ENCODE measurements around the gene CDK5R2. TPM values are rescaled to one million over a fixed set of nuclear protein-coding genes. Genes with fewer than 3 reads are reported as not detected.

Gene CDK5R2
- total RNA-seq, 1 experiment from 2014 or later: 0.44 TPM

GRCh38 chr2:218995561-218995960 is 36.1 kb downstream of the CDK5R2 start:
- Histone ChIP-seq H4K20me1 (ENCODE audit: insufficient read depth) (no peaks in the 10 kb centered on the region), H3K9me3 (ENCODE audit: control insufficient read depth in 1 of 2, insufficient read depth in 1 of 2, low read depth in 1 of 2, low read length in 2 of 2) (no peaks in the 10 kb centered on the region), H3K4me1 (ENCODE audit: control insufficient read depth in 1 of 2, insufficient read depth in 2 of 2, low read length in 2 of 2) (peaks cover 0 to 23% of the 10 kb centered on the region in 2 experiments; a peak in 3 of 4 replicates), H3K9me2 (ENCODE audit: insufficient read depth) (no peaks in the 10 kb centered on the region), H3K4me2 (ENCODE audit: low read length) (peak overlapping the region; percentile 89), H3K27ac (ENCODE audit: low read depth, low read length) (no peak overlapping the region), H3K4me3 (replicated peaks in 1 of 2; ENCODE audit: low read depth in 1 of 2, low read length in 2 of 2) (peak overlapping the region in 1 of 2 experiments; percentile 57; a peak in 1 of 4 replicates), H3K9ac (ENCODE audit: low read length) (no peak overlapping the region), H3K36me3 (ENCODE audit: control insufficient read depth in 1 of 2, insufficient read depth in 2 of 2, low read length in 2 of 2) (no peaks in the 10 kb centered on the region), H3K79me2 (ENCODE audit: insufficient read depth, low read length) (no peaks in the 10 kb centered on the region), H3K27me3 (ENCODE audit: insufficient read depth, low read length) (no peaks in the 10 kb centered on the region), H2AFZ (ENCODE audit: low read depth, low read length, poor library complexity, severe bottlenecking) (peak overlapping the region; percentile 61)
- peak; percentile 26; the same call in 1 of the 2 replicates for ATAC-seq
- BruUV-seq (replicated peaks): no TSS peak
- ChIA-PET RAD21 (ENCODE audit: low non-redundant PET in 1 of 2, low total read pairs in 2 of 2, uncharacterized antibody in 2 of 2, unreplicated experiment in 2 of 2) (interaction anchor here in 1 of 2 experiments (1.0 kb wide), 1 partner anchor 159 kb away, joined by 3 read pairs; no protein-coding TSS in a partner anchor), CTCF (interaction anchor here (0.9 to 2.8 kb wide), 6 partner anchors 15 to 159 kb away, joined by 3 to 17 read pairs (median 6); no protein-coding TSS in a partner anchor), POLR2A (no interaction called here)
- intact Hi-C loops (cut with micrococcal nuclease): no loop called here
- no peak for DNase-seq (ENCODE audit: low read depth, low spot score)
- TF ChIP-seq MAX (IDR thresholded peaks at IDR 0.05): no peak
- TF ChIP-seq EGR1 (IDR thresholded peaks at IDR 0.05; ENCODE audit: low read depth): no peak
- TF ChIP-seq CTCF (IDR thresholded peaks at IDR 0.05 in 2 of 3, conservative IDR thresholded peaks at IDR 0.05 in 1 of 3; ENCODE audit: borderline replicate concordance in 1 of 3, insufficient read depth in 1 of 3, low read depth in 2 of 3, low read length in 2 of 3): no peak
- TF ChIP-seq, protein P1, sequence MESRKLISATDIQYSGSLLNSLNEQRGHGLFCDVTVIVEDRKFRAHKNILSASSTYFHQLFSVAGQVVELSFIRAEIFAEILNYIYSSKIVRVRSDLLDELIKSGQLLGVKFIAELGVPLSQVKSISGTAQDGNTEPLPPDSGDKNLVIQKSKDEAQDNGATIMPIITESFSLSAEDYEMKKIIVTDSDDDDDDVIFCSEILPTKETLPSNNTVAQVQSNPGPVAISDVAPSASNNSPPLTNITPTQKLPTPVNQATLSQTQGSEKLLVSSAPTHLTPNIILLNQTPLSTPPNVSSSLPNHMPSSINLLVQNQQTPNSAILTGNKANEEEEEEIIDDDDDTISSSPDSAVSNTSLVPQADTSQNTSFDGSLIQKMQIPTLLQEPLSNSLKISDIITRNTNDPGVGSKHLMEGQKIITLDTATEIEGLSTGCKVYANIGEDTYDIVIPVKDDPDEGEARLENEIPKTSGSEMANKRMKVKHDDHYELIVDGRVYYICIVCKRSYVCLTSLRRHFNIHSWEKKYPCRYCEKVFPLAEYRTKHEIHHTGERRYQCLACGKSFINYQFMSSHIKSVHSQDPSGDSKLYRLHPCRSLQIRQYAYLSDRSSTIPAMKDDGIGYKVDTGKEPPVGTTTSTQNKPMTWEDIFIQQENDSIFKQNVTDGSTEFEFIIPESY (IDR thresholded peaks at IDR 0.05; ENCODE audit: extremely low read depth, insufficient replicate concordance, low read length): no peak
- no peak for TF ChIP-seq POLR2AphosphoS5 (IDR thresholded peaks at IDR 0.05; ENCODE audit: low read depth, low read length)
- TF ChIP-seq SP1 (IDR thresholded peaks at IDR 0.05; ENCODE audit: low read depth): no peak

All from HCT116 (cell line).